ENCODE measurements around the gene STAM2.

GRCh38 chr2:152173831-152174230, 1.7 kb downstream of the STAM2 start:
- no peak for TF ChIP-seq ZFP3 (CRISPR knock-in tag; IDR thresholded peaks at IDR 0.05)
- no peak for TF ChIP-seq ZC3H10 (CRISPR knock-in tag; IDR thresholded peaks at IDR 0.05)
- no peak for TF ChIP-seq TSHZ2 (CRISPR knock-in tag; IDR thresholded peaks at IDR 0.05)

All from SK-N-SH treated with all-trans-retinoic acid at 6 μM for 48 hours (cell line).